ENCODE results near the gene VN1R2.
"Not testable (repeated sequence)": the region's sequence is repeated elsewhere in the genome, so short reads cannot be mapped to it uniquely, and the experiment has no call there.

VN1R2 gene

GRCh38 chr19:53257715-53258342 is at the start of gene VN1R2:
TSS of gene VN1R2 (plus strand) at chr19:53258292. CDS start at chr19:53258376, 84 bp downstream.
- DNase-seq = not testable (repeated sequence)

DNA sequence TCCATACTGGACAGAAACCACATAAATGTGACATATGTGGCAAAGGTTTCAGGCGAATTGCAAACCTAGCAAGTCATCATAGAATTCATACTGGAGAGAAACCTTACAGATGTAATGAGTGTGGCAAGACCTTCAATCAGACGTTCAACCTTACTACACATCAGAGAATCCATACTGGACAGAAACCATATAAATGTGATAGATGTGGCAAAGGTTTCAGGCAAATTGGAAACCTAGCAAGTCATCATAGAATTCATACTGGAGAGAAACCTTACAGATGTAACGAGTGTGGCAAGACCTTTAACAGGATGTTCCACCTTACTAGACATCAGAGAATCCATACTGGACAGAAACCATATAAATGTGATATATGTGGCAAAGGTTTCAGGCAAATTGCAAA is 46.5 kb upstream of the VN1R2 start:
- DNase-seq = not testable (repeated sequence)

GRCh38 chr19:53212703-53213320 is 45.3 kb upstream of the VN1R2 start:
- DNase-seq = no peak

DNA sequence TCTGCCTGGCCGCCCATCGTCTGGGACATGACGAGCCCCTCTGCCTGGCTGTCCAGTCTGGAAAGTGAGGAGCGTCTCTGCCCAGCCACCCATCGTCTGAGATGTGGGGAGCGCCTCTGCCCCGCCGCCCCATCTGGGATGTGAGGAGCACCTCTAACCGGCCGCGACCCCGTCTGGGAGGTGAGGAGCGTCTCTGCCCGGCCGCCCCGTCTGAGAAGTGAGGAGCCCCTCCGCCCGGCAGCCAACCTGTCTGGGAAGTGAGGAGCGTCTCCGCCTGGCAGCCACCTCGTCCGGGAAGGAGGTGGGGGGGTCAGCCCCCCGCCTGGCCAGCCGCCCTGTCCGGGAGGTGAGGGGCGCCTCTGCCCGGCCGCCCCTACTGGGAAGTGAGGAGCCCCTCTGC is 35.4 kb upstream of the VN1R2 start:
- DNase-seq = not testable (repeated sequence)

DNA sequence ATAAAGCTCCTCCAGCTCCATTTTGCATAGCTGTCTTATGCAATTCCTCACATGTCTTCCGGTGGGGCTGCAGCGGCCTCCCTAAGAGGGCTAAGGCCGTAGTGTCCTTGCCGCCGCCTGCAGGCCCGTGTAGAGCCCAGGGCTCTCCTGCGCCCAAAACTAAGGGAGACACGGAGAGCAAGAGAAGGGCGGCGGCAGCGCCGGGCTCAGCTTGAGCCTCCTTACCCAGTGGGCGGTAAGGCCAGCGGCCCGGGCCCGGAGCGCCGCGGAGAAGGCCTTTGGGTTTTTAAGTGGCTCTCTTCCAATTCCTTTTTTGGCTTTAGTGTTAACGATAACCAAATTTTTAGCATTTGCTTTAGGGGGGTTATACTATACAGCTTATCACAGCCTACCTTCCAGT is 33.5 kb upstream of the VN1R2 start:
- no peak for DNase-seq

GRCh38 chr19:53237114-53237777 is 20.8 kb upstream of the VN1R2 start:
- no peak for DNase-seq

GRCh38 chr19:53246498-53246897 is 11.6 kb upstream of the VN1R2 start:
- DNase-seq = no peak

- peak; percentile 85 for DNase-seq
Measured at GRCh38 chr19:53254411-53255341, 3.4 kb upstream of the VN1R2 start, which contains the start of gene ZNF677. TSS of gene ZNF677 (minus strand) at chr19:53254873. CDS start at chr19:53251550, 3,323 bp downstream.

DNA sequence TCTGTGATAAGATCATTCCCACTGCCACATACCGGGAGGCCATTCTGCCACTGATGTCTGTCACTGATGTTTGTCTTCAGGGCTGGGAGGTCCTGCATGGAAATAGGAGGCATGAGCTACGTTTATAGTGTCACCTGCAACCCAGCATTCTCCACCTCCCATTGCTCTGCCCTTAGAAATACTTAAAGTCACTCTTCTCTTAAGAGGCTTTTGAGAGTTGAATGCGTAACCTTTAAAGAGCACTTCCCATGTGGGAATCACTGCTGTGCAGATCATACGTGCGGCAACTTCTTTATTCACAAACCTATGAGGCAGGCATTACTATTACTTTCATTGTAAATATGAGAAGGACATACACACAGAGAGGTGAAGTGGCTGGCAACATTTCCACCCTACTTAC is 9.5 kb downstream of the VN1R2 start, which contains the start of gene VN1R4:
TSS of gene VN1R4 (minus strand) at position 101 of the 400 bp plus-strand sequence. CDS start at position 43, 58 bp downstream.
- not testable (repeated sequence) for DNase-seq

DNA sequence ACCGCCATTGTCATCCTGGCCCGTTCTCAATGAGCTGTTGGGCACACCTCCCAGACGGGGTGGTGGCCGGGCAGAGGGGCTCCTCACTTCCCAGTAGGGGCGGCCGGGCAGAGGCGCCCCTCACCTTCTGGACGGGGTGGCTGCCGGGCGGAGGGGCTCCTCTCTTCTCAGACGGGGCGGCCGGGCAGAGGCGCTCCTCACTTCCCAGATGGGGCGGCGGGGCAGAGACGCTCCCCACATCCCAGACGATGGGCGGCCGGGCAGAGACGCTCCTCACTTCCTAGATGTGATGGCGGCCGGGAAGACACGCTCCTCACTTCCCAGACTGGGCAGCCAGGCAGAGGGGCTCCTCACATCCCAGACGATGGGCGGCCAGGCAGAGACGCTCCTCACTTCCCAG is 11.8 kb downstream of the VN1R2 start:
- not testable (repeated sequence) for DNase-seq

DNA sequence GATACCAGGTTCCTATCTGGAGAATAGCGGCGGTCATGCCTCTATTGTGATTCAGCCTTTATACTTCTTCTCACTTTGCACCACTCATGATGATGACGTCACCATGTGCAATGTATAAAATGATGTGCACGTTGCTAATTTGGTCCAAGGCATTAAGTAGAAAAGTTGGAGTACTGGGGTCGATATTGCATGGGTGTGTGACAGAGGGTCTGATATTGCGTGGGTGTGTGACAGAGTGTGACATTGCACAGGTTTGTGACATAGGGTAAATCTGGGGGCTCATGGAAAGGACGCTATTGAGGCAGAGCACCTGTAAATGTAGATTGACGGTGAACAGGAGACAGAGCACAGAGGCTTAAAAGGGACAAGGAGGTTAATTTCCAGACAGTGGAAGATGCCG is 14.0 kb downstream of the VN1R2 start:
- no peak for DNase-seq

DNA sequence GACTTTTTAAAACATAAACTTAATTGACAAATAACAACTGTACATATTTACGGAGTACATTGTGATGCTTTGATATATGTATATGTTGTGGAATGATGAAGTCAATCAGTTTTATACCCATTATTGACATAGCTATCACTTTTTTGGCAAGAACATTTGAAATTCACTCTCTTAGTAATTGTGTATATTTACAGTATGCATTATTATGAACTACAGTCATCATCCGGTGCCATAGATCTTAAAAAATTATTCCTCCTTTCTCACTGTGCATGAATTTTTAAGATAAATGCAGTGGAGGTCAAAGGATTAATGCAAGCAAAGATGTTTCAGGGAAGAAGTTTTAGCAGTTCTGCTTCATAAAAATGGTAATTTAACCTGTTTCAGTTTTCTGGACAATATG is 17.4 kb downstream of the VN1R2 start:
- no peak for DNase-seq

DNA sequence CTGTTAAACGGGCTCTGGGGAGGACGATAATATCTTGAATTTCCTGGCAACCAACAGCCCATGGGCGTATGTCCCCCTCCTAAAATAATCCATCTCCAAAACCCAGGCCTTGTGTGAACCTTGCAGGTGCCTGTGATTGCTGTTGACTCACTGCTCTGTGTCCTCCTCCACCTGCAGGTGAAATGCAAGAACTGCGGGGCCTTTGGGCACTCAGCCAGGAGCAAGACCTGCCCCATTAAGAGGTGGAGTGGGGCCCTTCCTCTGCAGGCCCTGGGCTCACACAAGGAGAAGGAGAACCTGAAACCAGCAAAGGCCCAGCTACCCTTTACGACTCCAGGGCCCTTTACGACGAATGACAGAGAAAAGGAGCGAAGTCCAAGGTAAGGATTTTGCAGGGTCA is 23.9 kb downstream of the VN1R2 start:
- not testable (repeated sequence) for DNase-seq

DNA sequence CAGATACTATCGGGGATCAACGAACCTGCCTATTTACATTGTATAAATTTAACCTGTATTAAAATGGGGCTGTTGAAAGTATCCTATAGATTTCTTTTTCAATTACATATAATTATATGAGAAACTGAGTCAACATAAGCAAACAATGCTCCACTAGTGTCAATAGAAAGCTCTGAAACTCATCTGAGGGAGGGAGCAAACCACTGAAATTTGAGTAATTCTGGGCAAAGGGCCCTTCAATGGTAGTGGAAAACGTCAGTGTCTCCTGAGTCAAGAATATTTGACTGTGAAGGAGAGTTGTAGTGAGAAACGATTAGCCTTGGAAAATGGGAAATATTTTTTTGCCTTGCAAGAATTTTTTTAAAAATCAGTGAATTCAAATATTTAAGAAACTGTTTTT is 27.0 kb downstream of the VN1R2 start:
- DNase-seq = no peak

DNA sequence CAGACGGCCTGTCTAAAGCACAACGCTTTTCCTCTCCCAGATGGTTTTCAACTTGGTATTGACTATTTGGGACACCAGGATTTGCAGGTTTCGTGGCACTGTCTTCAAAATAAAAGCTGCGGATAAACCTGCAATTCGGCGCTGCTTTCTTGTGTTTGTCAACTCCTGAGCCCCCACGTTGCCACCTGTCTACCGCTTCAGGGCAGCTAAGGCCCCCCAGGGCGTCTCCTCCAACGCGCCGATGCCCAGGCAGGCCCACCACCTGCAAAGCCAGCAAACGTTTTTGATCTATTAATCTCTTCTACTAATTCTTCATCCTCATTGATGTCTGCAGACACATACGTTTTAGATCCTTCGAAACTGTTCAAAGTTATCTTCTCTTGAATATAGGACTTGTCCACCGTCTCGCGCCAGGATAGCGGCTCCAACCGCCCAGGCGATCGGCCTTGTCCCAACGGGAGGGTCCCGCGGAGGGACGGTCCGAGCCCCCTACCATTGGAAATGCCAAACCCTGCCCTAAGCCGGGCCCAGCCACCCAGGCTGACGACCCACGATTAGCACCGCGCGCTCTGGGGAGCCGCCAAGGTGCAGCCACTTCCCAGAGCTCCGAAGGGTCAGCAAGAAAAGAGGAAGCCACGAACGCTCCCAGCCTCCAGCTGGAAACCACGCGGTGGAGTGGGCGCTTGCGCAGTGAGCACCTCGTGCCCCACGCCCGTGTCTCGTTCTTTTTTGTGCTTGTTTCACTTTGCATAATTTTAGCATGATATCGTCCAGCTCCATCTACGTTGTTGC is 32.9 kb downstream of the VN1R2 start:
- DNase-seq = no peak

DNA sequence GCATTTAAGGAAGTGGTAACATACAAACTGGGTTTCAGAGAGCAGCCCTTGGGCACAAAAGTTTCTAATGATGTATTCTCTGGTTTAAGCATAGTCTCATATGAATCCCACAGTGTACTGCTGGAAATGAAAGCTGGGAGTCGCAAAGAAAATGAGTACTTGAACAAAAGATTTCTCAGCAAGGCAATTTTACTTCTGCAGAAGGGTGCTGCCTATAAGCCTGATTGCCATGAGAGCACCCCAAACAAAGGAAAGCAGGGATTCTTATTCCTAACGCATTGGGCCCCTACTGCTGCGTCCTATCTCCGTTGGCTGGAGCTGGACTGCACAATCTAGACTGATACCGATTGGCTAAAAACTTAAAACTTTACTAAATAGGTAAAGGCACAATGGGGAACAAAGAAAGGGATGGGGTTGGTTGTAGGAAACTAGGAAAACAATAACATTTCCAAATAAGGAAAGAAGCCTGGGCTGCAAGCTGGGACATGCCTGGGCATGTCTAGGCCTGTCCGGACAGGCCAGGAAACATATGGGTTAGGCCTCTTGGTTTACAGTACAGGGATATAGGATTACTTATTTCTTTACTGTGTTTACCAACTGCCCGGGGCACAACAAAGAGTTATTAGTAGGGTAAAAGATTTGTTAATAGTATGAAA is 36.8 kb downstream of the VN1R2 start:
- DNase-seq = no peak

DNA sequence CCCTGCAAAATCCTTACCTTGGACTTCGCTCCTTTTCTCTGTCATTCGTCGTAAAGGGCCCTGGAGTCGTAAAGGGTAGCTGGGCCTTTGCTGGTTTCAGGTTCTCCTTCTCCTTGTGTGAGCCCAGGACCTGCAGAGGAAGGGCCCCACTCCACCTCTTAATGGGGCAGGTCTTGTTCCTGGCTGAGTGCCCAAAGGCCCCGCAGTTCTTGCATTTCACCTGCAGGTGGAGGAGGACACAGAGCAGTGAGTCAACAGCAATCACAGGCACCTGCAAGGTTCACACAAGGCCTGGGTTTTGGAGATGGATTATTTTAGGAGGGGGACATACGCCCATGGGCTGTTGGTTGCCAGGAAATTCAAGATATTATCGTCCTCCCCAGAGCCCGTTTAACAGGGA is 43.2 kb downstream of the VN1R2 start:
- not testable (repeated sequence) for DNase-seq

DNA sequence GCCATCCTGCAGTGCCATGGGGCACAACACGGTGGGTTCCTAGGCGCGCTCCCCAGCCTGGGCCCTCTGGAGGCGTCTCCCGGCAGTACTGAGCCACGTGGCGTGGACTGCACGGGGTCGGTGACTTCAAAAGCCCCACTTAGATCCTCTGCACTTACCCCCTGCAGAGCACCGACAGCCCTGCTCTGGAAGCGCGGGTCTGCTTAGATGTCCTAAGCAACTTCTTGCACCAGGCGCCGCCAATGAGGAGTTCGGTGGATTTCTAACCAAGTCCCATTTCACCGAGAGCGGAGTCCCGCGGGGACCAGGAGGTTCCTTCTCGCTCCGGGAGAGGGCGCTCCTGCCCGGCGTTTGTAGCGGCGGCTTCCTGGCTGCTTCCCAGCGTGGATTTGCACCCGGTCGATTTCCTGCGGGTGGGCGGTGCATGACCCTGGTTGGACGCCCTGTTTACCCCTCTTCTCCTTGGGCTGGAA is 50.3 kb downstream of the VN1R2 start:
- no peak for DNase-seq

All from CD4-positive, alpha-beta T cell treated with Interleukin-6 for 4 hours (primary cell).